Breast epithelium (tissue), 4 donors: ENCODE results near the gene ATCAY. TPM values are rescaled to one million over a fixed set of nuclear protein-coding genes. Genes with fewer than 3 reads are reported as not detected.

Experiments used
- DNase-seq, 2 donors: peaks; one replicate each; pipeline ENCODE4 v3.0.0-alpha.2; 2019; ENCODE audit warnings: low spot score in 2 of 2
- H3K27ac ChIP-seq, 2 donors: fragments of 200-600 bp; sonication (generic) in 1 of 2; one replicate each; pipeline ENCODE4 v1.5.1; 2016 to 2019; ENCODE audit warnings: mild to moderate bottlenecking in 1 of 2
- H3K27me3 ChIP-seq, 2 donors: fragments of 200-600 bp; sonication (generic) in 1 of 2; one replicate each; pipeline versions ENCODE4 v1.5.1 to v1.6.0; 2017 to 2019; ENCODE audit warnings: control low read depth in 1 of 2, mild to moderate bottlenecking in 1 of 2
- H3K36me3 ChIP-seq: fragments of 200-600 bp; one replicate; pipeline ENCODE4 v1.5.1; 2019
- H3K4me1 ChIP-seq, 2 donors: fragments of 200-600 bp; sonication (generic); one replicate each; pipeline ENCODE4 v1.5.1; 2016 to 2019; ENCODE audit warnings: control low read depth in 1 of 2
- H3K4me3 ChIP-seq, 3 donors: fragments of 200-600 bp; sonication (generic); 1 replicate in 2 of 3; 2 replicates in 1 of 3; pipeline ENCODE4 v1.5.1; 2016 to 2019; ENCODE audit warnings: mild to moderate bottlenecking in 3 of 3, moderate library complexity in 2 of 3
- H3K9me3 ChIP-seq, 2 donors: fragments of 200-600 bp; sonication (generic) in 1 of 2; one replicate each; pipeline ENCODE4 v1.5.1; 2016 to 2019; ENCODE audit warnings: control low read depth in 1 of 2
- POLR2A ChIP-seq: fragments of 450-650 bp; IDR thresholded peaks from one replicate; pipeline ENCODE4 v1.6.1; 2016; ENCODE audit warnings: antibody characterized with exemption, mild to moderate bottlenecking, moderate library complexity
- POLR2AphosphoS5 ChIP-seq, 3 donors: sonication (generic); formaldehyde crosslinking; IDR thresholded peaks; one replicate each; pipeline ENCODE4 v1.6.1; 2017; ENCODE audit warnings: antibody characterized with exemption in 3 of 3
- intact Hi-C: fragments of 100-400 bp; cut with DNase I; formaldehyde crosslinking; loops from one replicate; pipeline ENCODE4 v1.15.1; 2023; ENCODE audit warnings: low total_unique reads
- total RNA-seq, 3 donors: library from RNA; depleted of rRNA; stranded (reverse); fragments of >200 nt; gene quantifications; one replicate each; pipeline ENCODE4 v1.1.0, GENCODE V29; 2016
- TF ChIP-seq, protein P1 (sequence below), 3 donors: fragments of 450-650 bp; IDR thresholded peaks; one replicate each; pipeline ENCODE4 v1.5.1; 2016 to 2017; ENCODE audit warnings: antibody characterized with exemption in 3 of 3, mild to moderate bottlenecking in 3 of 3, moderate library complexity in 3 of 3

ATCAY gene
- total RNA-seq, result under 1 TPM in 1 of 3 donors, not detected in 2; 0.73 TPM

- no peaks in the 10 kb centered on the region for H3K9me3 ChIP-seq
- intact Hi-C loops, result no loop called here
- DNase-seq, result no peak
- H3K27me3 ChIP-seq, result peaks cover 0 to 69% of the 10 kb centered on the region in 2 donors
- TF ChIP-seq, protein P1, sequence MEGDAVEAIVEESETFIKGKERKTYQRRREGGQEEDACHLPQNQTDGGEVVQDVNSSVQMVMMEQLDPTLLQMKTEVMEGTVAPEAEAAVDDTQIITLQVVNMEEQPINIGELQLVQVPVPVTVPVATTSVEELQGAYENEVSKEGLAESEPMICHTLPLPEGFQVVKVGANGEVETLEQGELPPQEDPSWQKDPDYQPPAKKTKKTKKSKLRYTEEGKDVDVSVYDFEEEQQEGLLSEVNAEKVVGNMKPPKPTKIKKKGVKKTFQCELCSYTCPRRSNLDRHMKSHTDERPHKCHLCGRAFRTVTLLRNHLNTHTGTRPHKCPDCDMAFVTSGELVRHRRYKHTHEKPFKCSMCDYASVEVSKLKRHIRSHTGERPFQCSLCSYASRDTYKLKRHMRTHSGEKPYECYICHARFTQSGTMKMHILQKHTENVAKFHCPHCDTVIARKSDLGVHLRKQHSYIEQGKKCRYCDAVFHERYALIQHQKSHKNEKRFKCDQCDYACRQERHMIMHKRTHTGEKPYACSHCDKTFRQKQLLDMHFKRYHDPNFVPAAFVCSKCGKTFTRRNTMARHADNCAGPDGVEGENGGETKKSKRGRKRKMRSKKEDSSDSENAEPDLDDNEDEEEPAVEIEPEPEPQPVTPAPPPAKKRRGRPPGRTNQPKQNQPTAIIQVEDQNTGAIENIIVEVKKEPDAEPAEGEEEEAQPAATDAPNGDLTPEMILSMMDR (IDR thresholded peaks at IDR 0.05), result no peak
- no peak for TF ChIP-seq POLR2AphosphoS5 (IDR thresholded peaks at IDR 0.05)
- no peak for TF ChIP-seq POLR2A
- no peak within 1 kb of the TSS for H3K27ac ChIP-seq
- no peaks in the 10 kb centered on the region for H3K36me3 ChIP-seq
- H3K4me1 ChIP-seq, result no peaks in the 10 kb centered on the region
- H3K4me3 ChIP-seq, result no peak within 1 kb of the TSS
Observed at GRCh38 chr19:3880471-3881271, at the start of gene ATCAY. Gene ATCAY (plus strand): TSS chr19:3880685. CDS start chr19:3885768, 5,083 bp downstream.

GRCh38 chr19:3831601-3832000 lies 48.9 kb upstream of the ATCAY start:
- Histone ChIP-seq H3K36me3 (no peaks in the 10 kb centered on the region), H3K9me3 (no peaks in the 10 kb centered on the region), H3K27me3 (peaks cover 0 to 14% of the 10 kb centered on the region in 2 donors), H3K4me1 (no peaks in the 10 kb centered on the region), H3K4me3 (no peak overlapping the region), H3K27ac (no peak overlapping the region)
- DNase-seq, result no peak
- intact Hi-C loops, result no loop called here
- TF ChIP-seq POLR2AphosphoS5 (IDR thresholded peaks at IDR 0.05) (no peak), POLR2A (no peak)
- TF ChIP-seq, protein P1 (IDR thresholded peaks at IDR 0.05), result no peak

DNA sequence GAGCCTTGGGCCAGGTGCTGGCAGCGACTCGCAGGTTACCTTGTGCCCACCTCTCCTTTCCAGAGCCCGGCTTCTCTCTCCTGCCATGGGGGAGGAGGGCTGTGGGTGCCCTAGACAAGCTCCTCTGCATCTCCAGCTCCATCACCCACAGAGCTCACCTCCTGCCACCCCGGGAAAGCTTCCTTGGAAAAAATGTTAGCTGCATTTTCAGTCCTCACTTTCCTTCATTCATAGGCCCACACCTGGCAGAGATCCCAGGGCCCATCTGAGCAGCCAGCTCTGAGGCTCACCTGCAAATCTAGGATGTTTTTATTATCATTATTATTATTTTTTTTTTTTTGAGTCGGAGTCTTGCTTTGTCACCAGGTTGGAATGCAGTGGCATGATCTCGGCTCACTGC lies 48.5 kb upstream of the ATCAY start:
- no peak for TF ChIP-seq POLR2A
- no peak for TF ChIP-seq POLR2AphosphoS5 (IDR thresholded peaks at IDR 0.05)
- TF ChIP-seq, protein P1 (IDR thresholded peaks at IDR 0.05), result no peak
- peaks cover 0 to 14% of the 10 kb centered on the region in 2 donors for H3K27me3 ChIP-seq

GRCh38 chr19:3833578-3834348 lies 46.7 kb upstream of the ATCAY start:
- no peaks in the 10 kb centered on the region for H3K9me3 ChIP-seq
- intact Hi-C loops, result no loop called here
- no peak overlapping the region for H3K27ac ChIP-seq
- DNase-seq, result no peak
- no peaks in the 10 kb centered on the region for H3K36me3 ChIP-seq
- TF ChIP-seq, protein P1 (IDR thresholded peaks at IDR 0.05), result no peak
- TF ChIP-seq POLR2AphosphoS5 (IDR thresholded peaks at IDR 0.05) (no peak), POLR2A (no peak)
- no peaks in the 10 kb centered on the region for H3K4me1 ChIP-seq
- H3K27me3 ChIP-seq, result peaks cover 0 to 10% of the 10 kb centered on the region in 2 donors
- no peak overlapping the region for H3K4me3 ChIP-seq

More for the DNA sequence above, 48.5 kb upstream of the ATCAY start:
- H3K9me3 ChIP-seq, result no peaks in the 10 kb centered on the region
- H3K4me3 ChIP-seq, result no peak overlapping the region
- no peak for DNase-seq
- intact Hi-C loops, result no loop called here
- H3K27ac ChIP-seq, result no peak overlapping the region
- H3K4me1 ChIP-seq, result no peaks in the 10 kb centered on the region
- H3K36me3 ChIP-seq, result no peaks in the 10 kb centered on the region
